T-helper 1 cell (primary cell): ENCODE measurements around the gene PCYT2.
A peak's percentile ranks its signal among the peaks of the same experiment; 100 is the strongest.

Source experiments
- DNase-seq, 5 donors: peaks; one replicate each; pipeline ENCODE4 v3.0.0-alpha.2; 2012 to 2020

PCYT2 gene

DNA sequence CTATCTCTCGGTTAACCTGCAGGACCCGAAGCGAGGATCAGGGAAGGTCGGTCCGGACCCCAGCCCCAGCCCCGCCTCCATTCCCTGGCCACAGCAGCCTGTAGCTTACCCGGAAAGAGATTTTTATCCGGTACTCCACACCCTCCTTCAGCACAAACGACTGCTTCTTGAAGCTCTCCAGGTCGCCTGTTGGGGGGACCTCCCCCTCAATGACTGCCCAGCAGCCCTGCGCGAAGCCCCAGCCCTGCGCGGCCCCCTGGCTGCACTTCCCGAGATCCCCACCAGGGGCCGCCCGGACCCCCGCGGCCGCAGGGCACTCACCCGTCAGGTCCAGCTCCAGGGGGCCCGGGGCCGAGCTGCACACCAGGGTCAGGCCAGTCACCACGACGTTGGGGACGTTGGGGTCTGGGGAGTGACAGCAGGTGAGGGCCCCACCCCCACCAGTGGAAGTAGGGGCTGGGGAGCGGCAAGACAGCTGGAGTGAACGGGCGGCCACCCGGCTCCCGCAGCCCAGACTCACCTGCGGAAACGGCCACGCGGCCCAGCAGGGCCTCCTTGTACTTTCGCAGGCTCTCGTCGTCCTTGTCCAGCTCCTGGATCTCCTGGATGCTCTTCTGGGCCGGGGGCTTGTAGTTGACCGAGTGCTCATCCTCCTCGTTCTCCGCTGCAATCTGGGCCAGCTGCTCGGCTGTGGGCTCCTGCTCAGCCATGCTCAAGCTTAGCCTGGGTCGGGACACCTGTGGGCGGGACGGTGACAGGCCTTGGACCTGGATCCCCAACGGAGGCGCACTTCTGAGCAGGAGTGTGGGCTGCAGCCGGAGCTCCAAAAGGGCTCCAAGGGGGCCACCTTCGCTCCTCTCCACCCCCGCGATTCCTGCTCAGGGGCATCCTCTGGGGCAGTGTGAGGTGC lies 41.7 kb downstream of the PCYT2 start:
- DNase-seq: peak in 1 of 5 donors; percentile 33

DNA sequence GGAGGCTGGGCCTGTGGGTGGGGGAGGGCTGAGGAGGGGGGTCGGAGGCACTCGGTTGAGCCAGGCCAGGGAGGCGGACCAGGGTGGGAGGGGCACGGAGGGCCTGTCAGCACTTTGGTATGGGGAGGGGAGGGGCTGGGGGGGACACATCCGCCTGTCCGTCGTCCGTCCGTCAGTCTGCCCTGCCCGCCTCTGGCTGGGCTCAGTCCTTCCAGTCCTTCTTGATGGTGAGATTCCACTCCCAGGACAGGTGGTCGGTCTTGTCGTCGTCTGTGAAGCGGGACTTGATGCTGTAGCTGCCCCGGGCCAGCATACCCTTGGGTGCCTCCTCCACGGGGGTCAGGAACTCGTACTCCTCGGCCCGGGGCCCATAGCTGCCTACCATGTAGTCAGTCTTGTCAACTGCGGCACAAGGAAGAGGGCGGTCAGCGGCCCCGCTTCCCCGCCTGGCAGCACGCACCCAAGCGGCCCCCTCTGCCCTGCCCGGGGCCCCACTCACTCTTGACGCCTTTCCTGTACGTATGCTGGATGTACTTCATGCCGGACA lies 42.5 kb downstream of the PCYT2 start:
- no peak for DNase-seq

DNA sequence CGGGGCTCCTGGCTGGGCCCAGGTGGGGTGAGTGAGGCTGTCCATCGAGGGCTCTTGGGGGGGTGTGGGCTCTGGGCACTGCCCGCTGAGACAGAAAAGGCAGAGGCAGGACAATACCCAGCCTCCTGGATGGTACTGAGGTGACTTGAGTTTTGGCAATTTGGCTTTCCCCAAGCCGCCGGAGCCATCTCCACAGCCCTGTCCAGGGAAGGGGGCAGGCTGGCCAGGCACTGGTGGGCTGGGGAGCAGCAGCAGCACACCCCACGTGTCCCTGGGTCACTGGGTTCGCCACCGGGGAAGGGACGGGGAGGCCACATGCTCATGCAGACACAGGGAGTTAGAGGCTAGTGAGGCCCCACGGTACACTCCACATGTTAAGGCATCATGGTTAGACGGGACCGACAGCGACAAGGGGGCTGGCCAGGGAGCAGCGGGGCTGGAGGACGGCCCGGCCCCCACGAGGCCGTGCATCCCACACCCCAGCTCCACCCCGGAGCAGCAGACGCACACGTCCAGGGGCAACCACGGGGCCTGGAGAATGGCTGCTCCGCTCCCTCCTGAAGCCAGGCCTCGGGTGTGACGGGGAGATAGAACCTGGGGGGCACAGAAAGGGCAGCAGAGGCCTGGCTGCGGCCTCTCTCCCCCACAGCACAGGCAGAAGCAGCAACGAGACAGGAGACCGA lies 43.1 kb downstream of the PCYT2 start:
- no peak for DNase-seq

DNA sequence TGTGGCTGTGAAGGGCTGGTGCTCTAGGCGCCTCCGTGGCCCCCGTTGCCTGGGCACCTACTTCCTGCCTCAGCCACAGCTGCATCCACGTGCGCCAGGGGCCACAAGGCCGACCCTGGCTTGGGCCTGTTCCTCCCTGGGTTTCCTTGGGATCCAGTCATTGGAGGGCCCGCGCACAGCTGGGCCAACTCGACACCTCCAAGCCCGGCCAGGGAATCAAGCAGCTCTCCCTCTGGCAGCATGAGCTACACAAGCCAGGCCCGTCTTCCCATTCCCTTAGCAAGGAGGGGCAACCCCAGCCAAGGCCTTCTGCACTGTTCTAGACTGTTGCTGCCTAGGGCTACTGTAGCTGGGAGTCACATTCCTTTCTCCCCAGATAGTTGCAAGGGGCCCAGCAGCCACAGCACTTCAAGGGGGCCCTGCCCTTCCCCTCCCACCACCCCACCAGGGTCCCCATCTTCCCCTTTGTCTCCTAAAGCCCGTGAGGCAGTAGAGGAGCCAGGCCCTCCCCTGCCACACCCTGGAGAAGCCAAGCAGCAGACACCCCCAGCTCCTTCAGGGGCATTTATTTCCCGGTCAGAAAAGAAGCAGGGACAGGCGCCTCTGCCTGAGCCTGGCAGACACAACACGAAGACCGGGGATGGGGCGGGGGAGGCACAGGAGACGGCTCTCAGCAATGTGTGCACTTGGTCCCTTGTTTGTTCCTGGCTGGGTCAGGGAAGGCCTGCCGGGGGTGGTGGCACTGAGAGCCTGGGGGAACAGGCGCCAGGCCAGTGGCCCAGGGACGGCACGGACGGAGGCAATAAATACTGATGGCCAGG lies 43.8 kb downstream of the PCYT2 start:
- no peak for DNase-seq

DNA sequence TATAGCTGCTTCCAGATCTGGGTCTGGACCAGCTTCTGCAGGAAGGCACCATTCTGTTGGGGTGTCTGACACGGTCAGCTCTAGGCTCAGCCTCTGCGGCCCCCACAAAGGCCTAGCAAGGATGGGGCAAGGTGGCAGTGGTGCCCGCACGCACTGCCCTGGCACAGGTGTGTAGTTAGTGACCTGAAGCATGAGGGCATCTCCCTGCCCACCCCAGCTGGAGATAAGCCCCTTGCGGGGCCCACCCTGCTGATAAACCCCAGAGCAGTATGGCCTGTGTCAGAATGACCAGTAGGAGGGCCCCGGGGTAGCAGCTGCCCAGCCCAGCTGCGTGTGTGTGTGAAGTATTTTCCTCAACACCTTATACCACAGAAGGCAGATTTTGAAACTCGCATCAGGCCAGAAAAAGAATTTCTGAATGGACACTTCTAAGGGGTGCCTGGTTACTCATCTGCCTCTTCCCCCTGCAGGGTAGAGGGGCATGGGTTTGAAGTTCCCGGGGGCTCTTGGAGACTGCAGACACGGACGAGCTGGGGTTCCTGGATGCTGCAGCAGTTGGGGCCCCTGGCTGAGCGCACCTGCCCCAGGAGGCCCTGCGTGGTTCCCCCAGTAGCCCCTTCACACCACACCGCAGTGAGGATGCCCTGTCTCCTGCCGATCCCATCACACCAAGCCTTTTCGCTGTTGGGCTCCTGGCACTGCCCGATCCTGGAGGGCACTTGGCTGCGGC lies 44.6 kb downstream of the PCYT2 start:
- DNase-seq: no peak

DNA sequence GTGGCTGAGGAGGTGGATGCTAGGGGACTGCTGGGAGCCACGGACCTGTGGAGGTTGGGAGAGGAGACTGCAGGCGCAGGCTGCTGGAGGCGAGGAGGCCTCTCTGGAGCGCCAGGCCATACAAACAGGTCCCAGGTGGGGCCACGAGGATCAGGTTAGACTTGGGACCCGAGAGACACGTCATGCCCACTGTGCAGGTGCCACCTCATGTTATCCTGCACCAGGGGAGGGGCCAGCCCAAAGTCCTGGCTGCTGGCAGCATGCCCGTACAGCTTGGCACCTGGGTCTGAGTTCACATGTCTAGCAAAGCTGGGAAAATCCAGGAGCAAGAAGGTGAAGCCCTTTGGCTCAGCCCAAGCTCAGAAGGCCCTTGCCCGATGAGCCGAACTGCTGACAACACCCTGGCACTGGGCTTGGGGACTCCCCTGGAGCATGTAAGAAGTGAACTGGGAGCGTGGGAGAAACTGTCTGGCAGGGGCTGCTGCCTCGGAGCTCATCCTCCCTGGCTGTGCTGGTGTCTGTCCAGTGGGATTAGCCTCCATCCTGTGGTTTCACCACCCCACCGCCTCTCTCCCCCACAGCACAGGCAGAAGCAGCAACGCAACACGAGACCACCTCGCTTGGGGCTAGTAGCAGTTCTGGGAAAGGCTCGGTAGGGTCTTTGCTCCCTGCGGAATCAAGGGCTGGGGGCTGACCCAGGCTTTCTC lies 45.3 kb downstream of the PCYT2 start:
- no peak for DNase-seq

DNA sequence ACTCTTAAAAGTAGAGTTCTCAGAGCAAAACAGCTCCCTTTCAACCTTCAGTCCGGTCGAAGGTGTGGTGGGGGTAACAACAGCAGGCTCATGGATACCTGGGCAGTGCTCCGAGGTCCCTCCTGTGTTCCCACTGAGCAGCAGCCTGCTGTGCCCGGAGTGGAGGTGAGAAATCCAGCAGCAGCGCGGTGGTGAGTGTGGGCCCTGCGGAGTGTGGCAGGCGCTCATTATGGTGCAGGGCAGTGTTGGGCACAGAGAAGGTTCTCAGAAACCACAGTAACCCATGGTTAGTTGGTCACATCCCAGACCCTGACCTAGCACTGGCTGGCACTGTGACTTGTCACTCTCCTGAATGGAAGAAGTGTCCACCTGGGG lies 45.9 kb downstream of the PCYT2 start:
- DNase-seq: no peak

DNA sequence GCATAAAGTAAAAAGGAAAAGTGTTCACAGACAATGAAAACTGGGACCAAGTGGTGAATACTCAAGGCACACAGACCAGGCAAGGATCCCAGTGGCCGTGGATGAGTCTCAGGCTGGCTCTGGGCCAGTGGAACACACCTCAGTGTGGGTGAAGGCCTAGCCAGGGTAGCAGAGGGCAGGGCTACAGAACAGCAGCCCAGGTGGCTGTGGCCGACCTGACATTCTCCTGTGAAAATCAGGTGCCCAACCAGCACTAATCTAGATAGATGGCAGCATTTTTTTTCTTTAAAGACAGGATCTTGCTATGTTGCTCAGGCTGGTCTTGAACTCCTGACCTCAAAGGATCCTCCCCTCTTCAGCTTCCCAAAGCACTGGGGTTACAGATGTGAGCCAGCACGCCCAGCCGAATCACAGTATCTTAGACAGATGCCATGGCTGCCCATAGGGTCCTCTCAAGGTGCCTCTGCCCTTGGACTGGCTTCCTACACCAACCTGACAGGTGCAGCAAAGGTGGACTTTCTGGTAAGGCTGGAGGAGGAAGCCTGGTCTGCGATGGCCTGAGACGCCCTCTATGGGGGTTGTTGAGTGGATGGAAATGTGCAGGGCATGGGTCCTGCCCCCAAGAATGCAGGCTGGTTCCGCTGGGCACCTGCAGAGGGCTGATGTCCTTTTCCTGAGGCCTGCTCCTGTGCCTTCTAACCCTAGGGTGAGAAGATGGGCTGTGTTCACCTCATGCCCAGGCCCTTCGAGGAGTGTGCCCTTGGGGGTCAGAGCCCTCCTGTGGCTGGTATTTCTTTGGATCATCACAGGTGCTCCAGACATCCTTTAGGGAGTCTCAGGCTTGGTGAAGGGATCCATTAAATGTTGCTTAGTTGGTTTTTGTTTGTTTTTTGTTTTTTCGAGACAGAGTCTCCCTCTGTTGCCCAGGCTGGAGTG lies 47.1 kb downstream of the PCYT2 start:
- DNase-seq: no peak

DNA sequence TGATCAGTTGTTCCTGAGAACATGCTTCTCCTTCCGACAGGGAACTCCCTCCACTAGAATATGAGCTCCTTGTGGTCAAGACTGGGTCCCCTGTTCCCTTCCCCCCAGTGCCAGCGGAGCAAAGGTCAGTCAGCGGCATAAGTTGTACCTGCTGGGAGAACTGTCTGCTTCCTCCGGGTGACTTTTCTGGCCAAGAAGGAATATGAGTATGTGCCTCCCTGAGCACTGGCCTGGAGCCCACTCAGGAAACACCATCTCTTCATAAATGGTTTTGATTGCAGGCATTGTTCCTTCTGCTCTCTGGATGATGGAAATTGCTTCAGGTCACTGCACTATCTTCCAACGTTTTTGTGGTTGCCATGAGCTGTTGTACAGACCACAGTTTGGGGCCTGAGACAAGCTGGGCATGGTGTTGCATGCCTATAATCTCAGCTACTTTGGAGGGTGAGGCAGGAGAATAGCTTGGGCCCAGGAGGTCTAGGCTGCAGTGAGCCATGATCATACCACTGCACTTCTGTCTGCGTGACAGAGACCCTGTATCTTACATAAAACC lies 48.0 kb downstream of the PCYT2 start:
- DNase-seq: no peak

DNA sequence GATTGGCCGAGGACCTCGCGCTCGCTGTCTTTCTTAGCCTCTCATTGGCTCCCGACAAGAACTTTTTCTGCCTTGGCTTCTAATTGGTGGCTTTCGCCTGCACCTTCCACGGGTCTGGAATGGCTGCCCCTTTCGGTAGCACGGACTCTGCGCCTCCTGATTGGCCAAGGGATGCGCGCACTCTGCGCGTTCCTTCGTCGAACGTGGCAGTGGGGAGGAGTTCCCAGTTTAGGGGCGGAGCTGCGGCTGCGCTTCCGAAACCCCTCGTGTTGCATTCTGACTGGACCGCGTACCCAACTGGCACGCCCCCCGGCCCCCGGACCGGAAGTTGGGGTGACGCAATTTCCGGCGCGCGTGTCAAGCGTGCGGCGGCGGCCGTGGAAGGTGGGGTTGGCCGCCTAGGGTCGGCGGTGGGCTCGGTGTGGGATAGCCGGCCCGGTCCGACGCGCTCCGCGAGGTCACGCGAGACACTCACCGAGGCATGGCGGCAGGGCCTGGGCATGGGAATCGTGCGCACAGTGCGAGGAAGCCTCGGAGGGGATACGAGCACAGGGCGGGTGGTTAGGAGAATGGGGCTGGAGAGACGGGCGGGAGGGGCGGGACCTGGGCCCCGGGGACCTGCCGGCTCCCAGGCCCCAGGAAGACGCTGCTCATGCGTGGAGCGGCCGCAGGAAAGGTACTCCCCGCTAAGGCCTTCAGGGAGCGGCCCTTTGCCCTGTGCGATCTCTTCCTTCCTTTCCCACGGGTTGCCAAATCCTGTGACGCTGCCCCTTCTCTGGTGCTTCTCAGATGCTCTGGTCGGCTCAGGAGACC lies 50.2 kb downstream of the PCYT2 start:
- DNase-seq: peak; percentile 97 to 100 (median 98)

DNA sequence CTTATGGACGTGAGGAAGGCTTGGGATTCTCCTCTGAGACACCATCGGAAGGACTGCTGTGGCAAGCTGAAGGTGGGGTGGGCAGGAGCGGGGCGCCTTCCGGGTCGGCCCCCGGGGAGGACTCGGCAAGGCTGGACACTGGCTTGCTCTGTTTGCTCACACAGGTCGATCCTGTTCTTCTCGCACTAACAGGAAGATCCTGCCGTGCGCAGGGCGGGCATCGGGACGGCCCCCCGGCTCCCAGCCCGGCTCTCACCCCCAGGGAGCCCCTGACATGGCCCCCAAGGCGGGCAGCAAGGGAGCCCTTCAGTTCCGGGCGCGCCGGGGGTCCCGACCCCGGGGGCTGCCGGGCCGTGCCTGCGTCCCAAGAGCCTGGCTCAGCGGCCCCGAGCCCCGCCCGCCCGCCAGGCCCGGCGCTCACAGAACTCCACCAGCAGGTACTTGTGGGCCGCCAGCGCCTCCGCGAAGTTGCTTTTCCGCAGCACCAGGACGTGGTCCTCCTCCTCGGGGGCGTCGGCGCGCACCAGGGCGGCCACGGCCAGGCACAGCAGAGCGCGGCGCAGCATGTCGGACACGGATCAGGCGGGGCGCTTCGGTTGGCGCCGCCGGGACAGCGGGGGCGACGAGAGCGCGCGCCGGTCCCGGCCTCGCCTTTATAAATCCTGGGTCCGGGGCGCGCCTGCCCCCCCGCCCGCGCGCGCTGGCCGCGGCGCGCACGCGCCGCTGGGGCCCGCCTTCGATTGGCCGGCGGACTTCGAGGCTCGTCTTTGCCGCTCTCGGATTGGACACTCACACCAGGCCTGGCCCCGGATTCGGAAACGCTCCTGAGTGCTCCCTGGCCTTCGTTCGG lies 51.1 kb downstream of the PCYT2 start, which contains the start of gene P4HB:
P4HB (minus strand) TSS at position 630 of the 850 bp plus-strand sequence; CDS start at position 566, 64 bp downstream.
- DNase-seq: peak in 1 of 5 donors; percentile 27

DNA sequence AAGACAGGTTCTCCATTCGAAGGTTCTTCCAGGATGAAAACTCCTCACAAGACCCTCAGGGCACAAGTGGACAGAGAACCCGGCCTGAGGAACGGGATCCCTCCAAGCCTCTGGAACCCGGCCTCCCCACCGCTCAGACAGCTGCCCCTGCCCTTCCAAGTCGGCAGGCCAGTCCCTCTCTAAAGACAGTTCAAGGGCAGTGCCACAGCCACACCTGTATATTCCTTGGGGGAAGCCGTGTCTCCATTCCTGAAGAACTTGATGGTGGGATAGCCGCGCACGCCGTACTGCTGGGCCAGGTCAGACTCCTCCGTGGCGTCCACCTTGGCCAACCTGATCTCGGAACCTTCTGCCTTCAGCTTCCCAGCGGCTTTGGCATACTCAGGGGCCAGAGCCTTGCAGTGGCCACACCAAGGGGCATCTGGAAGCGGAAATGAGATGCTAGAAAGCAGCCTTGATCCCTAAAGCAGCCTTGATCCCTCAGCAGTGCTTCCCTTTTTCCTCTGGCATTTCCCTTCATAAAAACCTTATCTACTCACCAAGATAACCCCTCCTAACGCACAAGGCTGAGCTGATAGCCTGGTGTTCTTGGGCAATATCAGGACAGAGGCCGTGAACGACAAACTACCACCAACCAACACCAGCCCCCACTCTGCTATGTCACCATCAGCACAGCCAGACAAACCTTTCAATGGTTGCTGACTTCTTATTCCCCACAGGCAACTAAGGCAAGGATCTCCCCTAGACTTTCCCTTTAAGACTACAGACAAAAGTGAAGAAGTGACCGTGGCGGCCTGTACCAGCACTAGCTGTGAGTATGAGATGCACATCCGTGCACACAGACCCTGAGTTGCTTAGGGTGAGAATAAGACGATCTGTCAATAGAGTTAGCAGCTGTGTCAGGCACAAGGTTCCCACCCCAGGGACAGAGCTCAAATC lies 52.0 kb downstream of the PCYT2 start:
- no peak for DNase-seq

DNA sequence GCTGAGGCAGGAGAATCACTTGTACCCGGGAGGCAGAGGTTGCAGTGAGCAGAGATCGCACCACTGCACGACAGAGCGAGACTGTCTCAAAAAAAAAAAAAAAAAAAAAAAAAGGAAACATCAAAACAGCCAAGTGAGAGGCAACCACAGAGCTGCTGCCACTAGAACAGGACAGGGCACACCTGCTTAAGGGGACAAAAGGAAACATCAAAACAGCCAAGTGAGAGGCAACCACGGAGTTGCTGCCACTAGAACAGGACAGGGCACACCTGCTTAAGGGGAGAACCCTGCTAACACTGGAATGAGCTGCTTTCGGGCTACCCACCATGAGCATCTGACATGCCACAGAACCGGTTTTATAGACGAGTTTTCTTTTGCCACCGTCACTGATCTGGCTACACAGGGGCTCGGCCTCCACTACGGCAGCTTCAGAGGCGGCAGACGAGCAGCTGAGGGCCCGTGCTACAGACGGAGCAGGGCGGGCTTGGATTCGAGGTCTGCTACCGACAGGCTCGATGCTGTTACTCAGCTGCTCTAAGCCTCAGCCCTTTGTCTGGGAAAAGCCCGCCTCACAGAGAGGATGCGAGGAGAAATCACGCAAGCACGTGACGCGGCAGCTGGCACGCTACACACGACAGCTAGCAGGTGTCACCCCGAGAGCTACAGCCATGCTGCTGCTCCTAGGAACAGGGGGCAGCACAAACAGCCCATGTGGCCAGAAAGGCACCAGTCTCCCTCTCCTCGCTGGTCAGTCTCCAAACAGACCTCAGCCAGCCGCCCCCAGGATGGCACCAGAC lies 52.8 kb downstream of the PCYT2 start:
- no peak for DNase-seq

DNA sequence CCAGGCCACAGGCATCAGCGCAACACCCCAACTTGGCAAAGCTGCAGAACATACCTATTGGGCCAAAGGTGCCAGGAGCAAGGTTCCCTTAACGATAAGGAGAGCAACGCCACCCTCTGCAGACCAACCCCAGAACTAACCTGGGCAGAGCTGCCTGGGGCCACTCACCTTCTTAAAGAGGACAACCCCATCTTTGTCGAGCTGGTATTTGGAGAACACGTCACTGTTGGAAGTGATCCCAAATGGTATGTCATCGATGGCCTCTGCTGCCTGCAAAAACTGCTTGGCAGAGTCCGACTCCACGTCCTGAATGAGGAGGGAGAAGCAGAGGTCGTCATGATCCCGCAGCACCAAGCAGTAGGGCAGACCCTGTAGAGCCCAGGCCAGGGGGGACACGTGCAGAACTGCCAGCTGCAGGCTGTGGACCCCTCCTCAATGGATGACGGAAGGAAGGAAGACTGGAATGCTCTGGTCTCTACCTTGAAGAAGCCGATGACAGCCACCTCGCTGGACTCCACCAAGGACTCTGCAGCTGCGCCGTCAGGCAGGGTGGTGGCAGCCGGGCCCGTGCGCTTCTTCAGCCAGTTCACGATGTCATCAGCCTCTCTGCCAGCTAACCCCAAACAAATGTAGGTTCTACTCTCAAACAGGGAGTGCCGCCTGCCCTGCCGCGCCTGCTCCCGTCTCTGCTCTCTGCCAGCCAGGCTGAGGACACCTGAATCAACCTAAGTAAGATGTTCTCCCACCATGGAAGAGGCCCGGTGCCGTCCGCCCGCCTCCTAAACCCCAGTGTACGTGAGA lies 56.0 kb downstream of the PCYT2 start:
- DNase-seq: no peak

DNA sequence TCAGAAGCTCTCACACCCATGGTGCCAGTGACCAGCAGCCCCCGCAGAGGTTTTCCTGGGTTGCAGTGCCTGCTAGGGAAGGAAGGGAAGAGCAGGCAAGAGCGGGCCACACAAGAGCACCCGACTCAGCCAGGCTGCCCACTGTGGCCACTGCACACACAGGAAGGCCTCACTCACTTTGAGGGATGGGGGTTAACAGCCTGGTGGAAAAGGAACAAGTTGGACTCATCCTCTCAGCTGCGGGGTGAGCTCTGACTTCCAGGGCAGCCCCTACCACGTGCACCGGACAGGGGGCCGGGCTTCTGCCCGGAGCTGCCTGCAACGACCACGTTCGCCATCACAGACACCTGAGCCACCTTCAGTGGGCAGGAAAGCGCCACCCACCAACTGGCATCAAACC lies 59.0 kb downstream of the PCYT2 start:
- no peak for DNase-seq
